GDM1 (cell line): ENCODE measurements around the gene SYNGR2.
A peak's percentile ranks its signal among the peaks of the same experiment; 100 is the strongest.
"Not testable (repeated sequence)": the region's sequence is repeated elsewhere in the genome, so short reads cannot be mapped to it uniquely, and the experiment has no call there.

Source experiments
- DNase-seq: peaks from one replicate; lab custom pipeline; 2025; lab: John Stamatoyannopoulos, UW

SYNGR2 gene

DNA sequence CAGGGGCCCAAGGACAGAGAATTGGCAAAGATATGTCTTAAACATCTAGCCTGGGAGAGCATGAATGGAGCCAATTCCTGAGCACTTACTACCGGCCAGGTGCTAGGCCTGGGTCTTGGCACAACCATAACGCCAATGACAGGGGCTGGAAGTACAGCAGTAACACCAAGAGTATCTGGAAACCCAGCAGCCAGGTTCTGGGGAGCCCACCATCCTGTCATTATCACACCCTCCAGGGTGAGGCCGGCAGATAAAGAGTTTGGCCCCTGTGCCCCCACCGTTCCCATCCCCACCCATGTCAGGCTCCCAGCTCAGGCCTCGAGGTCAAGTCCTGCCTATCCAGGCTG lies 38.3 kb upstream of the SYNGR2 start:
- DNase-seq: no peak

- DNase-seq: peak; percentile 95
These were observed 37.8 kb upstream of the SYNGR2 start, which contains the start of gene TMC8 for GRCh38 chr17:78130437-78131101. TSS of gene TMC8 (plus strand) at chr17:78130771. CDS start at chr17:78131589, 818 bp downstream.

DNA sequence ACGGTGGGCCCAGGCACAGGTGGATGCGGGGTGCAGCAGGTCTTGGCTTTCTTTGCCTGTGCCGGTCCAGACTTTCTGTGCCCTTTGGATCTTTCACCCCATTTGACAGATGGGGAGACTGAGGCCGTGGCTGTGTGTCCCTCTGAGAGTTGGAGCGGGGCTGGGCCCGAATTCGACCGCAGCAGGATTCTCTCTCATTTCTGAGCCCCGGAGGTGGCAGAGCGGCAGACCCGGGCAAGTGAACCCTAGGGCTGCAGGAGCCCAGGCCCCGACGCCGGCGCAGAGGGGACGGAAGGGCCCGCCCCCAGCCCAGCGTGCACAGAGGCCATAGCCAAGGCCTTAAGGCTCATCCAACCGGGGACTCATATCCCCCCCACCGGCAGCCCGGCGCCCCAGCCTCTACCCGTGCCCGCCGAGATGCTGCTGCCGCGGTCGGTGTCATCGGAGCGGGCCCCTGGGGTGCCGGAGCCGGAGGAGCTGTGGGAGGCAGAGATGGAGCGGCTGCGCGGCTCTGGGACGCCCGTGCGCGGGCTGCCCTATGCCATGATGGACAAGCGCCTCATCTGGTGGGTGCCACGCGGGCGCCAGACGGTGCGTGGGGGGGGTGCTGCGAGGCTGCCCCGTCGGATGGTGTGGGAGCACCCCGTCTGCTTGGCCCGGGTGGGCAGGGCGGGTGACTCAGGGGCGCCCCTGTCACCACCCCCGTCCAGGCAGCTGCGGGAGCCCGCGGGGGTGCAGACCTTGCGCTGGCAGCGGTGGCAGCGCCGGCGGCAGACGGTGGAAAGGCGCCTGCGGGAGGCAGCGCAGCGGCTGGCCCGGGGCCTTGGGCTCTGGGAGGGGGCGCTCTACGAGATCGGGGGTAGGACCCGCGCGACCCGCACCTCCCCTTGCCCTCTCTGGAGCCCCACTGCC lies 37.0 kb upstream of the SYNGR2 start:
- no peak for DNase-seq

GRCh38 chr17:78132084-78132676 lies 36.2 kb upstream of the SYNGR2 start:
- DNase-seq: peak; percentile 53

GRCh38 chr17:78132767-78133178 lies 35.6 kb upstream of the SYNGR2 start:
- DNase-seq: no peak

DNA sequence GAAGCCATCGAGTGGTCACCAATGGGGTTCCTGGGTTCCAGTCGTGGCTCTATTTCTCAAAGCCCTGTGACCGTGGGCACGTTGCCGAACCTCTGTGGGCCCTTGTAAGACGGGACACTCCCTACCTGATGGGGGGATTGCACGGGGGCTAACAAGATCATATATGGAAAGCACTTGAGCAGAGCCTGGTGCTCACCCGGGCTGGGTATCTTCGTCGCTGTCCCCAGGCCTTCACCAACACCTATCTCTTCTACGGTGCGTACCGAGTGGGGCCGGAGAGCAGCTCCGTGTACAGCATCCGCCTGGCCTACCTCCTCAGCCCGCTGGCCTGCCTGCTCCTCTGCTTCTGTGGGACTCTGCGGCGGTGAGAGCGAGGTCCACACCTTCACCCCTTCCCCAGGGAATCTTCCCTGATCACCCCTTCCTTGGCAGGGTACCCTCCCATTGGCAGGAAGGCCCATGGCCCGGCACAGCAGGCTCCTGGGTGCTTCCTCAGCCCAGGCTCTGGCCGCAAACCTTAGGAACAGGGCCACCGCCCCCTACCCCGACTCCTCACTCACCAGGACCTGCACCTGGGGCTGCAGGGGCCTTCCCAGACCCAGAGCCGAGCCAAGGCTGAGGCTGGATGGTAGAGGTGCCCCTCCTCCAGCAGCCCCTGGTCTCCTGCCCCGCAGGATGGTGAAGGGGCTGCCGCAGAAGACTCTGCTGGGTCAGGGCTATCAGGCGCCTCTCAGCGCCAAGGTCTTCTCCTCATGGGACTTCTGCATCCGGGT lies 35.0 kb upstream of the SYNGR2 start:
- no peak for DNase-seq

- peak; percentile 54 for DNase-seq
These were observed 34.1 kb upstream of the SYNGR2 start for GRCh38 chr17:78133971-78134898.

GRCh38 chr17:78134899-78135385 lies 33.4 kb upstream of the SYNGR2 start:
- DNase-seq: no peak

DNA sequence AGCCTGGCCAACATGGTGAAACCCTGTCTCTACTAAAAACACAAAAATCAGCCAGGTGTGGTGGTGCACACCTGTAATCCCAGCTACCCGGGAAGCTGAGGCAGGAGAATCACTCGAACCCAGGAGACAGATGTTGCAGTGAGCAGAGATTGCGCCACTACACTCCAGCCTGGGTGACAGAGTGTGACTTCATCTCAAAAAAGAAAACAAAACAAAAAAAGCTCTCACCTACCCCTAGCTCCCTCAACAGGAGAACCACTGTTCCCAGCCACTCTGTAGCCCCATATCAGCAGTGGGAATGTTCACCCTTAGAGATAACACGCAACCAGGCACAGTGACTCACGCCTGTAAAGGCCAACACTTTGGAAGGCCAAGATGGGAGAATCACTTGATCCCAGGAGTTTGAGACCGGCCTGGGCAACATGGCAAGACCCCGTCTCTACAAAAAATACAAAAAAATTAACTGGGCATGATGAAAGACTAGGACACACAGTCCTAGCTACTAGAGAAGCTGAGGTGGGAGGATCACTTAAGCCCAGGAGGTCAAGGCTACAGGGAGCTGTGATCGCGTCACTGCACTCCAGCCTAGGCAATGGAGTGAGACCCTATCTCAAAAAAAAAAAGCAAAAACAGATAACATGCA lies 32.4 kb upstream of the SYNGR2 start:
- no peak for DNase-seq

- DNase-seq: no peak
These were observed 30.8 kb upstream of the SYNGR2 start for GRCh38 chr17:78137392-78138203.

DNA sequence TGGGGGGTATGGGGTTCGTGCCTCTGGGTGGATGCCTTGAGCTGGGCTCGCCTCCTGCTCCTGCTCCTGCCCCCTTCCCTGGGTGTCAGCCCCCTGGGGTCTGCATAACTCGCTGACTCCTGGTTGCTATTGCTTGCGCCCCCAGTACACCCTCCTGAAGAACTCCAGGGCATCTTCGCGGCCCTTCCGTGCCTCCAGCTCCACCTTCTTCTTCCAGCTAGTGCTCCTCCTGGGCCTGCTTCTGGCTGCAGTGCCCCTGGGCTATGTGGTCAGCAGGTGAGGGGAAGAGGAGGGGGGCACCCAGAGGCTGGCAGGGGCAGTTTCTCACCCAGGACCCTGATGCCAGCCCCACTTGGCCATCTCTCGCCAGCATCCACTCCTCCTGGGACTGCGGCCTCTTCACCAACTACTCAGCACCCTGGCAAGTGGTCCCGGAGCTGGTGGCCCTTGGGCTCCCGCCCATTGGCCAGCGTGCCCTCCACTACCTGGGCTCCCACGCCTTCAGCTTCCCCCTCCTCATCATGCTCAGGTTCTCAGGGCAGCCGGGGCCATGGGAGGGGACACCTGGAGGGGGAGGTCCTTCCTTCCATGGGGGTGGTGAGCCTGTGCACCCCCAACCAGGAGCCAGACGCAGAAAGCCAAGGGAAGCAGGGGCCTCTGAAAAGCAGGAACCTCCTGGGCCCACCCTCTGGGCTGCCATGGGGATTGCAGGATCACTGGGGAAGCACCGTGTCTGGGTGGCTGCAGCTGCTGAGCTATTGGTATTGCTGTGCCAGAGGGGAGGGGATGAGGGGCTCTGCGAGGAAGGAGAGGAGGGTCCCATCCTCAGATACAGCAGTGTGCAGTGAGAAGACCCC lies 29.9 kb upstream of the SYNGR2 start:
- no peak for DNase-seq

DNA sequence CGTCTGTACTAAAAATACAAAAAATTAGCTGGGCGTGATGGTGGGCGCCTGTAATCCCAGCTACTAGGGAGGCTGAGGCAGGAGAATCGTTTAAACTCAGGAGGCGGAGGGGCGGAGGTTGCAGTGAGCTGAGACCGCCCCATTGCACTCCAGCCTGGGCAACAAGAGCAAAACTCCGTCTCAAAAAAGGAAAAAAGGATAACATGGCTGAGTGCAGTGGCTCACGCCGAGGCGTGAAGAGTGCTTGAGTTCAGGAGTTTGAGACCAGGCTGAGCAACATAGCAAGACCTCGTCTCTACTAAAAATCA lies 28.6 kb upstream of the SYNGR2 start:
- DNase-seq: not testable (repeated sequence)

GRCh38 chr17:78140169-78141051 lies 28.0 kb upstream of the SYNGR2 start:
- peak; percentile 99 for DNase-seq

GRCh38 chr17:78141437-78142118 lies 26.8 kb upstream of the SYNGR2 start:
- no peak for DNase-seq

DNA sequence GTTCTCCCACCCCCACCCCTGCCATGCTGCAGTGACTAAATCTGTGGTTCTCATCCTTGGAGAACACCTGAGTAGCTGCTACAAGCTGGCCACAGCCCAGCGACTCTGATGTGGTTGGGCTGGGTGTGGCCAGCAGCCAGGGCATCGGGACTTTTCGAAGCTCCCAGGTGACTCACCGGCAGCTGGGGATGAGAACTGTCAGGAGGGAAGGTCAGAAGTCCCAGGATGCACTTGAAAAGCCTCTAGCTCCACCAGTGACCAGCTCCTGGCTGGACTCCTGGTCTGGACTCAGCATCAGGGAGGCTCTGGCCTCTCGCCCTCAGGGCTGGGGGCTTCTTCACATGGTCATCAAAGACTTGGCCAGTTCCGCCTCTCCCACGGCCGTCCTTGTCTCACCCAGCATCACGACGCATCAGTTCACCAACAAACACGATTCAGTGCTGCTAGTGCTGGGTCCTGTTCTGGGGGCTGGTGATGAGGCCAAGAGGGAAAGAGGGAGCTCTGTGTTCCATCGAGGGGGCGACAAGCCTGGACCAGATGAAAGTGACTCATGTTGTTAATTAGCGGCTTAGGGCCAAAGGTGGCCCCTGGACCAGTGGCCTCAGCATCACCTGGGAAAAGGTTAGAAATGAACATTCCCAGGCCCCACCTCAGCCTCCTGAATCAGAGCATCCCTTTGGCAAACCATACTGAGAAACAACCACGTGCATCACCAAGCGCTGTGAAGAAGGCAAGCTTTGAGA lies 26.1 kb upstream of the SYNGR2 start:
- no peak for DNase-seq
